ENCODE measurements around the gene DPP6. TPM values are rescaled to one million over a fixed set of nuclear protein-coding genes. Genes with fewer than 3 reads are reported as not detected.

The DPP6 gene
- total RNA-seq, 1 donor from 2014 or later = not detected

- intact Hi-C loops (cut with micrococcal nuclease) = no loop called here
Observed at GRCh38 chr7:154898973-154899855, 847.0 kb downstream of the DPP6 start.

GRCh38 chr7:154899862-154900261, 847.7 kb downstream of the DPP6 start:
- intact Hi-C loops (cut with micrococcal nuclease) = no loop called here

GRCh38 chr7:154902600-154903082, 850.4 kb downstream of the DPP6 start:
- intact Hi-C loops (cut with micrococcal nuclease) = no loop called here

- intact Hi-C loops (cut with micrococcal nuclease) = no loop called here
Observed at GRCh38 chr7:154903083-154903731, 851.0 kb downstream of the DPP6 start.

GRCh38 chr7:154905146-154905545, 852.9 kb downstream of the DPP6 start:
- intact Hi-C loops (cut with micrococcal nuclease) = no loop called here

GRCh38 chr7:154905615-154906014, 853.4 kb downstream of the DPP6 start:
- intact Hi-C loops (cut with micrococcal nuclease) = no loop called here

- intact Hi-C loops (cut with micrococcal nuclease) = no loop called here
Observed at GRCh38 chr7:154906201-154906600, 854.0 kb downstream of the DPP6 start.

- intact Hi-C loops (cut with micrococcal nuclease) = no loop called here
Observed at GRCh38 chr7:154906736-154907355, 854.6 kb downstream of the DPP6 start.

GRCh38 chr7:154907651-154908620, 855.7 kb downstream of the DPP6 start:
- intact Hi-C loops (cut with micrococcal nuclease) = no loop called here

GRCh38 chr7:154909241-154910105, 857.3 kb downstream of the DPP6 start:
- intact Hi-C loops (cut with micrococcal nuclease) = loop anchor here (5.0 kb wide), 1 partner anchor 388 kb away; the partner anchor contains the start of gene INSIG1

- intact Hi-C loops (cut with micrococcal nuclease) = loop anchor here (5.0 kb wide), 1 partner anchor 387 kb away; the partner anchor contains the start of gene INSIG1
Observed at GRCh38 chr7:154910125-154910524, 857.9 kb downstream of the DPP6 start.

GRCh38 chr7:154910977-154911376, 858.8 kb downstream of the DPP6 start:
- intact Hi-C loops (cut with micrococcal nuclease) = loop anchor here (5.0 kb wide), 1 partner anchor 386 kb away; the partner anchor contains the start of gene INSIG1

- intact Hi-C loops (cut with micrococcal nuclease) = loop anchor here (5.0 kb wide), 1 partner anchor 386 kb away; the partner anchor contains the start of gene INSIG1
Observed at GRCh38 chr7:154911411-154911810, 859.2 kb downstream of the DPP6 start.

- intact Hi-C loops (cut with micrococcal nuclease) = loop anchor here (5.0 kb wide), 1 partner anchor 385 kb away; the partner anchor contains the start of gene INSIG1
Observed at GRCh38 chr7:154911862-154912455, 859.8 kb downstream of the DPP6 start.

GRCh38 chr7:154912871-154913637, 860.9 kb downstream of the DPP6 start:
- intact Hi-C loops (cut with micrococcal nuclease) = loop anchor here (1.0 to 5.0 kb wide), 4 partner anchors 15 to 432 kb away; partner anchors contain the start of gene INSIG1

GRCh38 chr7:154913638-154914307, 861.6 kb downstream of the DPP6 start:
- intact Hi-C loops (cut with micrococcal nuclease) = loop anchor here (1.0 to 5.0 kb wide), 5 partner anchors 15 to 432 kb away; partner anchors contain the start of gene INSIG1

GRCh38 chr7:154914308-154914995, 862.3 kb downstream of the DPP6 start:
- intact Hi-C loops (cut with micrococcal nuclease) = loop anchor here (1.0 to 5.0 kb wide), 2 partner anchors 383 to 425 kb away; partner anchors contain the start of gene INSIG1

Measured in T-helper 1 cell treated with Interleukin-12 subunit alpha and Interleukin-12 subunit beta and Interleukin-4 antibody, amounts not matched to agents 30 ng/mL and 1 ng/mL, for 36 hours (primary cell).